Measurements from ENCODE around the gene TMEM123. TPM values are rescaled to one million over a fixed set of nuclear protein-coding genes. Genes with fewer than 3 reads are reported as not detected.

Gene TMEM123
- total and polyA plus RNA-seq, 2 of the 13 experiments (the other 11 are each of a cell fraction or from before 2014, with no cell fraction given) = 365 to 2,761 TPM

DNA sequence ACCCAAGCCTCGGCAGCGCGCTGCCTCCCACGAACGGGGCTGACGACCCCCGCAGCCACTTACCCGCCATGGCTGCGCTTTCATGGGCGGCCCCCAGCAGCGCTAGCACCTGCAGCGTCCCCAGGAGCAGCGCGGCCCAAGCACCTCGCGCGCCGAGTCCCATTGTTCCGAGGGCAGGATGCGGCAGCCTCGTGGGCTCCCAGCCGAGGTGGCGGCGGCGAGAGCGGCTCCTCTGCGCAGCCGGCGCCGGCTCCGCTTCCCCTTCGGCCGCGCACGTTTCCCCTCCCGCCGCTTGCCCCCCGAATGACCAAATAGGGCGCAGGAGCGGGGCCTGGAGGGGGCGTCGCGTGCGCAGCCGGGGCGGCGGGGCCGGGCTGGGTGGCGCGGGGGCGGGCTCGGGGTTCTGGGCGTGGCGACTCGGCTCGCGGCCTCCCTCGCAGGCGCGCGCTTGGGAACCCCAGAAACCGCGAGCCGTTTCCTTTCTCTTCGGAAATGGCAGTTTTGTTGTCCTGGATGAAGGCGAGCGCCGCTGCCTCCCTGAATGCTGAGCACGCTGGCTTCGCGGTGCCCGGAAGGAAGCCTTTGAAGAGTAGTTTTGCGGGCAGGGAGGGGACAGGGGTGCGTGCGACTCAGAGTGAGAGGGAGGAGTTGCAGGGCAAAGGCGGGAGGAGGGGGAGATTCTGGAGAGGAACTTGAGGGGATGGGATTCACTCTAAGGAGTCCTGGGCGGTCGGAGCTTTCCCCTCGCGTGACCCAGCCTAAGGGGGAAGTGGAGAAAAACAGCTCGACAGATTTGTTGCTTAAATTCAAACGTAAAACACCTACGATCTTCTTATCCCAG is at the start of gene TMEM123 (continued):
- TF ChIP-seq, protein P1, sequence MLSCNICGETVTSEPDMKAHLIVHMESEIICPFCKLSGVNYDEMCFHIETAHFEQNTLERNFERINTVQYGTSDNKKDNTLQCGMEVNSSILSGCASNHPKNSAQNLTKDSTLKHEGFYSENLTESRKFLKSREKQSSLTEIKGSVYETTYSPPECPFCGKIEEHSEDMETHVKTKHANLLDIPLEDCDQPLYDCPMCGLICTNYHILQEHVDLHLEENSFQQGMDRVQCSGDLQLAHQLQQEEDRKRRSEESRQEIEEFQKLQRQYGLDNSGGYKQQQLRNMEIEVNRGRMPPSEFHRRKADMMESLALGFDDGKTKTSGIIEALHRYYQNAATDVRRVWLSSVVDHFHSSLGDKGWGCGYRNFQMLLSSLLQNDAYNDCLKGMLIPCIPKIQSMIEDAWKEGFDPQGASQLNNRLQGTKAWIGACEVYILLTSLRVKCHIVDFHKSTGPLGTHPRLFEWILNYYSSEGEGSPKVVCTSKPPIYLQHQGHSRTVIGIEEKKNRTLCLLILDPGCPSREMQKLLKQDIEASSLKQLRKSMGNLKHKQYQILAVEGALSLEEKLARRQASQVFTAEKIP (CRISPR knock-in tag; IDR thresholded peaks at IDR 0.05; ENCODE audit: borderline replicate concordance) = no peak
- TF ChIP-seq, protein P2, sequence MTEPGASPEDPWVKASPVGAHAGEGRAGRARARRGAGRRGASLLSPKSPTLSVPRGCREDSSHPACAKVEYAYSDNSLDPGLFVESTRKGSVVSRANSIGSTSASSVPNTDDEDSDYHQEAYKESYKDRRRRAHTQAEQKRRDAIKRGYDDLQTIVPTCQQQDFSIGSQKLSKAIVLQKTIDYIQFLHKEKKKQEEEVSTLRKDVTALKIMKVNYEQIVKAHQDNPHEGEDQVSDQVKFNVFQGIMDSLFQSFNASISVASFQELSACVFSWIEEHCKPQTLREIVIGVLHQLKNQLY (CRISPR knock-in tag; IDR thresholded peaks at IDR 0.05) = 0 out of 2 replicates have a peak, but pooled peaks have one; percentile 6
- no peak for TF ChIP-seq TCF12 (IDR thresholded peaks at IDR 0.05)
- TF ChIP-seq TCF12 (CRISPR knock-in tag; IDR thresholded peaks at IDR 0.05) = peak; percentile 57; the same call in 1 of the 2 replicates
- TF ChIP-seq KMT2B (CRISPR knock-in tag; IDR thresholded peaks at IDR 0.05) = peak; percentile 20; the same call in 1 of the 2 replicates
- TF ChIP-seq MZF1 (CRISPR knock-in tag; IDR thresholded peaks at IDR 0.05; ENCODE audit: borderline replicate concordance) = no peak
- no peak for TF ChIP-seq PAWR (CRISPR knock-in tag; IDR thresholded peaks at IDR 0.05; ENCODE audit: borderline replicate concordance)
- peak; percentile 10; the same call in 1 of the 2 replicates for TF ChIP-seq FOSL2 (CRISPR knock-in tag; IDR thresholded peaks at IDR 0.05)
- TF ChIP-seq FOXA3 (CRISPR knock-in tag; IDR thresholded peaks at IDR 0.05) = no peak
- no peak; the same call in 1 of the 2 replicates for TF ChIP-seq HOXA9 (CRISPR knock-in tag; IDR thresholded peaks at IDR 0.05; ENCODE audit: borderline replicate concordance)
- TF ChIP-seq, protein P3, sequence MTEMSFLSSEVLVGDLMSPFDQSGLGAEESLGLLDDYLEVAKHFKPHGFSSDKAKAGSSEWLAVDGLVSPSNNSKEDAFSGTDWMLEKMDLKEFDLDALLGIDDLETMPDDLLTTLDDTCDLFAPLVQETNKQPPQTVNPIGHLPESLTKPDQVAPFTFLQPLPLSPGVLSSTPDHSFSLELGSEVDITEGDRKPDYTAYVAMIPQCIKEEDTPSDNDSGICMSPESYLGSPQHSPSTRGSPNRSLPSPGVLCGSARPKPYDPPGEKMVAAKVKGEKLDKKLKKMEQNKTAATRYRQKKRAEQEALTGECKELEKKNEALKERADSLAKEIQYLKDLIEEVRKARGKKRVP (CRISPR knock-in tag; IDR thresholded peaks at IDR 0.05) = 0 out of 4 replicates have a peak, but pooled peaks of 1 of the 2 experiments have one; percentile 35
- no peak for TF ChIP-seq ZNF367 (CRISPR knock-in tag; IDR thresholded peaks at IDR 0.05; ENCODE audit: borderline replicate concordance)
- TF ChIP-seq, protein P4, sequence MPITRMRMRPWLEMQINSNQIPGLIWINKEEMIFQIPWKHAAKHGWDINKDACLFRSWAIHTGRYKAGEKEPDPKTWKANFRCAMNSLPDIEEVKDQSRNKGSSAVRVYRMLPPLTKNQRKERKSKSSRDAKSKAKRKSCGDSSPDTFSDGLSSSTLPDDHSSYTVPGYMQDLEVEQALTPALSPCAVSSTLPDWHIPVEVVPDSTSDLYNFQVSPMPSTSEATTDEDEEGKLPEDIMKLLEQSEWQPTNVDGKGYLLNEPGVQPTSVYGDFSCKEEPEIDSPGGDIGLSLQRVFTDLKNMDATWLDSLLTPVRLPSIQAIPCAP (CRISPR knock-in tag; IDR thresholded peaks at IDR 0.05; ENCODE audit: low read depth) = no peak
- no peak for TF ChIP-seq ZSCAN22 (CRISPR knock-in tag; IDR thresholded peaks at IDR 0.05)
- no peak for TF ChIP-seq GZF1 (CRISPR knock-in tag; IDR thresholded peaks at IDR 0.05)
- TF ChIP-seq ZNF264 (CRISPR knock-in tag; IDR thresholded peaks at IDR 0.05) = no peak
- TF ChIP-seq, protein P5, sequence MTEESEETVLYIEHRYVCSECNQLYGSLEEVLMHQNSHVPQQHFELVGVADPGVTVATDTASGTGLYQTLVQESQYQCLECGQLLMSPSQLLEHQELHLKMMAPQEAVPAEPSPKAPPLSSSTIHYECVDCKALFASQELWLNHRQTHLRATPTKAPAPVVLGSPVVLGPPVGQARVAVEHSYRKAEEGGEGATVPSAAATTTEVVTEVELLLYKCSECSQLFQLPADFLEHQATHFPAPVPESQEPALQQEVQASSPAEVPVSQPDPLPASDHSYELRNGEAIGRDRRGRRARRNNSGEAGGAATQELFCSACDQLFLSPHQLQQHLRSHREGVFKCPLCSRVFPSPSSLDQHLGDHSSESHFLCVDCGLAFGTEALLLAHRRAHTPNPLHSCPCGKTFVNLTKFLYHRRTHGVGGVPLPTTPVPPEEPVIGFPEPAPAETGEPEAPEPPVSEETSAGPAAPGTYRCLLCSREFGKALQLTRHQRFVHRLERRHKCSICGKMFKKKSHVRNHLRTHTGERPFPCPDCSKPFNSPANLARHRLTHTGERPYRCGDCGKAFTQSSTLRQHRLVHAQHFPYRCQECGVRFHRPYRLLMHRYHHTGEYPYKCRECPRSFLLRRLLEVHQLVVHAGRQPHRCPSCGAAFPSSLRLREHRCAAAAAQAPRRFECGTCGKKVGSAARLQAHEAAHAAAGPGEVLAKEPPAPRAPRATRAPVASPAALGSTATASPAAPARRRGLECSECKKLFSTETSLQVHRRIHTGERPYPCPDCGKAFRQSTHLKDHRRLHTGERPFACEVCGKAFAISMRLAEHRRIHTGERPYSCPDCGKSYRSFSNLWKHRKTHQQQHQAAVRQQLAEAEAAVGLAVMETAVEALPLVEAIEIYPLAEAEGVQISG (CRISPR knock-in tag; IDR thresholded peaks at IDR 0.05) = no peak; the same call in 1 of the 2 replicates
- peak; percentile 44 for TF ChIP-seq ETV5 (CRISPR knock-in tag; IDR thresholded peaks at IDR 0.05; ENCODE audit: borderline replicate concordance)
- TF ChIP-seq GATAD1 (CRISPR knock-in tag; IDR thresholded peaks at IDR 0.05) = no peak
- TF ChIP-seq NPAS2 (CRISPR knock-in tag; IDR thresholded peaks at IDR 0.05; ENCODE audit: borderline replicate concordance) = peak; percentile 77; the same call in 1 of the 2 replicates

Data from HepG2 (cell line).